HepG2 (cell line): Measurements from ENCODE around the gene HEXD. TPM values are rescaled to one million over a fixed set of nuclear protein-coding genes. Genes with fewer than 3 reads are reported as not detected.

Source experiments
- AHDC1 ChIP-seq: sonication (generic); formaldehyde crosslinking; IDR thresholded peaks from 2 replicates; pipeline ENCODE4 v1.5.1; 2020; ENCODE audit warnings: mild to moderate bottlenecking, missing genetic modification reagents, borderline replicate concordance
- GTF2F1 ChIP-seq: fragments of 150-350 bp; IDR thresholded peaks from 2 replicates; pipeline ENCODE4 v1.6.1; 2014; ENCODE audit warnings: low read length
- HHEX ChIP-seq: IDR thresholded peaks from 2 replicates; pipeline ENCODE4 v1.6.1; 2016; ENCODE audit warnings: control low read depth
- MATR3 ChIP-seq: sonication (generic); formaldehyde crosslinking; IDR thresholded peaks from 2 replicates; pipeline ENCODE4 v1.4.0; 2020; ENCODE audit warnings: missing genetic modification reagents
- MNT ChIP-seq: fragments of 450-650 bp; IDR thresholded peaks from 2 replicates; pipeline ENCODE4 v1.6.1; 2016
- ZNF747 ChIP-seq: sonication (generic); formaldehyde crosslinking; IDR thresholded peaks from 2 replicates; pipeline ENCODE4 v1.8.1; 2023; ENCODE audit warnings: missing genetic modification reagents, mild to moderate bottlenecking, borderline replicate concordance
- ZSCAN9 ChIP-seq: IDR thresholded peaks from 2 replicates; pipeline ENCODE4 v1.6.1; 2016; ENCODE audit warnings: borderline replicate concordance
- polyA plus RNA-seq, 8 experiments: library from polyadenylated mRNA; depleted of rRNA in 3 of 8; stranded (reverse) in 7 of 8; unstranded in 1 of 8; fragments of >200 nt; fragmentation: Illumina TruSeq in 4 of 8; extraction: Trizol in 4 of 8; gene quantifications; 2 replicates each; pipeline versions ENCODE4 v1.2.1 to v1.2.3, GENCODE V29; 2011 to 2016; ENCODE audit warnings: low read depth in 4 of 8, missing spikeins in 1 of 8, mixed read lengths in 1 of 8; ENCODE audit not compliant: insufficient read depth in 1 of 8
- total RNA-seq, 5 experiments: library from RNA; depleted of rRNA; stranded (reverse); fragments of >200 nt; fragmentation: Illumina TruSeq; extraction: Trizol; gene quantifications; 2 replicates each; pipeline ENCODE4 v1.2.3, GENCODE V29; 2016; ENCODE audit warnings: low read depth in 1 of 5
- TF ChIP-seq, protein P1 (sequence below): sonication (generic); formaldehyde crosslinking; IDR thresholded peaks from 2 replicates; pipeline ENCODE4 v1.5.0; 2020; ENCODE audit warnings: missing genetic modification reagents, mild to moderate bottlenecking, borderline replicate concordance

The HEXD gene
- total and polyA plus RNA-seq, 2 of the 13 experiments (the other 11 are each of a cell fraction or from before 2014, with no cell fraction given), result 22.3 to 41.8 TPM

GRCh38 chr17:82487910-82488309 is 69.8 kb downstream of the HEXD start (continued):
- no peak for TF ChIP-seq AHDC1 (CRISPR knock-in tag)
- no peak for TF ChIP-seq HHEX
- TF ChIP-seq, protein P1, sequence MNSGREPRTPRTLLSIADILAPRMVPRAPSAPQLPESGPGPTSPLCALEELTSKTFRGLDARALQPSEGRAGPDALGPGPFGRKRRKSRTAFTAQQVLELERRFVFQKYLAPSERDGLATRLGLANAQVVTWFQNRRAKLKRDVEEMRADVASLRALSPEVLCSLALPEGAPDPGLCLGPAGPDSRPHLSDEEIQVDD (CRISPR knock-in tag), result no peak
- TF ChIP-seq MATR3 (CRISPR knock-in tag), result no peak
- TF ChIP-seq ZSCAN9, result no peak
- no peak for TF ChIP-seq MNT
- no peak for TF ChIP-seq GTF2F1
- no peak for TF ChIP-seq ZNF747 (CRISPR knock-in tag)
